GM18499 (cell line): ENCODE results near the gene INPP5A.

Source experiments
- ATAC-seq: cut with Tn5 transposase; IDR thresholded peaks from one replicate; pipeline ENCODE4 v1.9.1; 2021; ENCODE audit warnings: moderate number of reproducible peaks; ENCODE audit not compliant: insufficient read depth, unreplicated experiment

INPP5A gene

GRCh38 chr10:132517951-132518521, 19.6 kb upstream of the INPP5A start:
- ATAC-seq: no peak

GRCh38 chr10:132518572-132519381, 18.8 kb upstream of the INPP5A start:
- no peak for ATAC-seq

- no peak for ATAC-seq
Measured at GRCh38 chr10:132519382-132520176, 18.0 kb upstream of the INPP5A start.

- no peak for ATAC-seq
Measured at GRCh38 chr10:132520177-132520811, 17.3 kb upstream of the INPP5A start.

- no peak for ATAC-seq
Measured at GRCh38 chr10:132521041-132521465, 16.5 kb upstream of the INPP5A start.

GRCh38 chr10:132521466-132522102, 16.0 kb upstream of the INPP5A start:
- ATAC-seq: no peak

- no peak for ATAC-seq
Measured at GRCh38 chr10:132522521-132523411, 14.8 kb upstream of the INPP5A start.

GRCh38 chr10:132523561-132524442, 13.8 kb upstream of the INPP5A start:
- no peak for ATAC-seq

GRCh38 chr10:132524443-132525285, 12.9 kb upstream of the INPP5A start:
- no peak for ATAC-seq

- ATAC-seq: no peak
Measured at GRCh38 chr10:132526676-132527075, 10.9 kb upstream of the INPP5A start.

GRCh38 chr10:132527339-132528063, 10.1 kb upstream of the INPP5A start:
- no peak for ATAC-seq

- no peak for ATAC-seq
Measured at GRCh38 chr10:132528064-132528691, 9.4 kb upstream of the INPP5A start.

- ATAC-seq: no peak
Measured at GRCh38 chr10:132532179-132532578, 5.4 kb upstream of the INPP5A start.

- ATAC-seq: no peak
Measured at GRCh38 chr10:132532749-132533560, 4.6 kb upstream of the INPP5A start.

GRCh38 chr10:132533571-132534260, 3.9 kb upstream of the INPP5A start:
- ATAC-seq: no peak
